Choroid plexus epithelial cell (primary cell): ENCODE results near the gene CACNA1G.

Experiments used
- DNase-seq: peaks from one replicate; pipeline ENCODE4 v3.0.0-alpha.2; 2010; ENCODE audit warnings: low read depth
- H3K4me3 ChIP-seq: 2 replicates; pipeline ENCODE4 v1.5.1; 2011; ENCODE audit warnings: low read depth, mild to moderate bottlenecking, control low read depth, low read length, moderate library complexity
- CTCF ChIP-seq: conservative IDR thresholded peaks from 2 replicates; pipeline ENCODE4 v1.5.1; 2011; ENCODE audit warnings: low read depth, mild to moderate bottlenecking, control low read depth, inconsistent platforms, low read length, moderate library complexity

The CACNA1G gene

GRCh38 chr17:50635732-50635981 is 75.1 kb downstream of the CACNA1G start:
- no peak for DNase-seq
- no peak overlapping the region for H3K4me3 ChIP-seq
- TF ChIP-seq CTCF = no peak

GRCh38 chr17:50635982-50636803 is 75.7 kb downstream of the CACNA1G start:
- no peak for DNase-seq
- no peak overlapping the region for H3K4me3 ChIP-seq
- TF ChIP-seq CTCF = no peak

GRCh38 chr17:50636804-50637195 is 76.3 kb downstream of the CACNA1G start:
- H3K4me3 ChIP-seq = no peak overlapping the region
- DNase-seq = no peak
- TF ChIP-seq CTCF = no peak

GRCh38 chr17:50637829-50638605 is 77.5 kb downstream of the CACNA1G start:
- TF ChIP-seq CTCF = no peak
- H3K4me3 ChIP-seq = no peak overlapping the region
- no peak for DNase-seq

- no peak overlapping the region for H3K4me3 ChIP-seq
- no peak for TF ChIP-seq CTCF
- DNase-seq = peak; percentile 24
Observed at GRCh38 chr17:50638606-50638965, 78.1 kb downstream of the CACNA1G start.

GRCh38 chr17:50638966-50639713 is 78.6 kb downstream of the CACNA1G start:
- no peak for TF ChIP-seq CTCF
- DNase-seq = peak; percentile 93
- H3K4me3 ChIP-seq = no peak overlapping the region
